ENCODE data around the gene AIFM2. TPM values are rescaled to one million over a fixed set of nuclear protein-coding genes. Genes with fewer than 3 reads are reported as not detected.

Gene AIFM2
- total and polyA plus RNA-seq, 2 of the 13 experiments (the other 11 are each of a cell fraction or from before 2014, with no cell fraction given): 20.3 to 29.5 TPM

DNA sequence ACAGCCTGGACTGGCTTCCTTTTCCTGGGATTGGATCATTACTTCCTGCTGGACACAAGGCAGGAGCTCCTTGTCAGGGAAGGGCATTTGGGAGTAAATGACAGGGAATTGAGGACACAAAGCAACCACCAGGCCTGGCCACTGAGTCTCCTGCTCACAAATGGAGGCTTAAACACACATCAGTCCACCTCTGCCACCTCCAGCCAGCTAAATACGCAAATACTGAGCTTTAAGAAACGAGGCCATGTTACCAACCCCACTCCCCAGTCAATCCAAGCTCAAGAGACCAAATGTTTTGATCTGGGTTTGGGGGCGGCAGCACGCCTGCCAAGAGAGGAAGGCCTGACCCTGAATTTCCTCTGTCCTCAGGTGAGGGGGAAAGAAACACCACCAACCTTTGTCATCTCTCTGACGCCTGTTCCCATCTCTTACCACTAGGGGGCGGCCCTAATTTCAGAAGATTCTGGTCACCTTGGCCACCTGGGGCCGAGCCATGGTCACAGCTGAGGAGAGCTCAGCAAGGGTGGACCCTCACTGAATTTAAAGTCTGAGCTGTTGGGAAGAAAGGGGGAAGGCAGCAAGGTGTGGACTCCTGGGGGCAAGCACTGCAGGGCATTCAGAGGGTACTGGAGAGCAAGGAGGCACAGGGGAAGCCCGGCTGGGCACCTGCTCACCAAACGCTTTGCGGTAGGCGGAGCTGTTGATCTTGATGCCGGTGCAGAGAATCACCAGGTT lies 16.5 kb downstream of the AIFM2 start (continued):
- TF ChIP-seq, protein P1, sequence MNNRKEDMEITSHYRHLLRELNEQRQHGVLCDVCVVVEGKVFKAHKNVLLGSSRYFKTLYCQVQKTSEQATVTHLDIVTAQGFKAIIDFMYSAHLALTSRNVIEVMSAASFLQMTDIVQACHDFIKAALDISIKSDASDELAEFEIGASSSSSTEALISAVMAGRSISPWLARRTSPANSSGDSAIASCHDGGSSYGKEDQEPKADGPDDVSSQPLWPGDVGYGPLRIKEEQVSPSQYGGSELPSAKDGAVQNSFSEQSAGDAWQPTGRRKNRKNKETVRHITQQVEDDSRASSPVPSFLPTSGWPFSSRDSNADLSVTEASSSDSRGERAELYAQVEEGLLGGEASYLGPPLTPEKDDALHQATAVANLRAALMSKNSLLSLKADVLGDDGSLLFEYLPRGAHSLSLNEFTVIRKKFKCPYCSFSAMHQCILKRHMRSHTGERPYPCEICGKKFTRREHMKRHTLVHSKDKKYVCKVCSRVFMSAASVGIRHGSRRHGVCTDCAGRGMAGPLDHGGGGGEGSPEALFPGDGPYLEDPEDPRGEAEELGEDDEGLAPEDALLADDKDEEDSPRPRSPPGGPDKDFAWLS (CRISPR knock-in tag; IDR thresholded peaks at IDR 0.05; ENCODE audit: borderline replicate concordance): no peak
- TF ChIP-seq ESRRA (CRISPR knock-in tag; IDR thresholded peaks at IDR 0.05; ENCODE audit: low read depth) (no peak), BRCA1 (CRISPR knock-in tag; IDR thresholded peaks at IDR 0.05) (no peak), FOSL2 (CRISPR knock-in tag; IDR thresholded peaks at IDR 0.05) (peak; percentile 24; the same call in 1 of the 2 replicates), ZSCAN22 (CRISPR knock-in tag; IDR thresholded peaks at IDR 0.05) (no peak), MAFF (IDR thresholded peaks at IDR 0.05; ENCODE audit: low read depth, low read length) (no peak), HNRNPL (IDR thresholded peaks at IDR 0.05; ENCODE audit: low read depth, low read length) (no peak), MXD4 (CRISPR knock-in tag; IDR thresholded peaks at IDR 0.05) (no peak), ZNF773 (CRISPR knock-in tag; IDR thresholded peaks at IDR 0.05; ENCODE audit: borderline replicate concordance) (no peak), KLF12 (CRISPR knock-in tag; IDR thresholded peaks at IDR 0.05; ENCODE audit: borderline replicate concordance) (no peak), AHR (CRISPR knock-in tag; IDR thresholded peaks at IDR 0.05) (no peak), FOXO1 (CRISPR knock-in tag; IDR thresholded peaks at IDR 0.05) (no peak), CHCHD3 (CRISPR knock-in tag; IDR thresholded peaks at IDR 0.05) (no peak), ZNF331 (CRISPR knock-in tag; IDR thresholded peaks at IDR 0.05) (no peak), ZNF562 (CRISPR knock-in tag; IDR thresholded peaks at IDR 0.05; ENCODE audit: borderline replicate concordance) (no peak), JUNB (CRISPR knock-in tag; IDR thresholded peaks at IDR 0.05; ENCODE audit: borderline replicate concordance) (no peak)
- TF ChIP-seq, protein P2, sequence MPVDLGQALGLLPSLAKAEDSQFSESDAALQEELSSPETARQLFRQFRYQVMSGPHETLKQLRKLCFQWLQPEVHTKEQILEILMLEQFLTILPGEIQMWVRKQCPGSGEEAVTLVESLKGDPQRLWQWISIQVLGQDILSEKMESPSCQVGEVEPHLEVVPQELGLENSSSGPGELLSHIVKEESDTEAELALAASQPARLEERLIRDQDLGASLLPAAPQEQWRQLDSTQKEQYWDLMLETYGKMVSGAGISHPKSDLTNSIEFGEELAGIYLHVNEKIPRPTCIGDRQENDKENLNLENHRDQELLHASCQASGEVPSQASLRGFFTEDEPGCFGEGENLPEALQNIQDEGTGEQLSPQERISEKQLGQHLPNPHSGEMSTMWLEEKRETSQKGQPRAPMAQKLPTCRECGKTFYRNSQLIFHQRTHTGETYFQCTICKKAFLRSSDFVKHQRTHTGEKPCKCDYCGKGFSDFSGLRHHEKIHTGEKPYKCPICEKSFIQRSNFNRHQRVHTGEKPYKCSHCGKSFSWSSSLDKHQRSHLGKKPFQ (CRISPR knock-in tag; IDR thresholded peaks at IDR 0.05; ENCODE audit: insufficient replicate concordance): no peak
- TF ChIP-seq, protein P3, sequence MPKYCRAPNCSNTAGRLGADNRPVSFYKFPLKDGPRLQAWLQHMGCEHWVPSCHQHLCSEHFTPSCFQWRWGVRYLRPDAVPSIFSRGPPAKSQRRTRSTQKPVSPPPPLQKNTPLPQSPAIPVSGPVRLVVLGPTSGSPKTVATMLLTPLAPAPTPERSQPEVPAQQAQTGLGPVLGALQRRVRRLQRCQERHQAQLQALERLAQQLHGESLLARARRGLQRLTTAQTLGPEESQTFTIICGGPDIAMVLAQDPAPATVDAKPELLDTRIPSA (CRISPR knock-in tag; IDR thresholded peaks at IDR 0.05; ENCODE audit: borderline replicate concordance): no peak
- TF ChIP-seq, protein P4, sequence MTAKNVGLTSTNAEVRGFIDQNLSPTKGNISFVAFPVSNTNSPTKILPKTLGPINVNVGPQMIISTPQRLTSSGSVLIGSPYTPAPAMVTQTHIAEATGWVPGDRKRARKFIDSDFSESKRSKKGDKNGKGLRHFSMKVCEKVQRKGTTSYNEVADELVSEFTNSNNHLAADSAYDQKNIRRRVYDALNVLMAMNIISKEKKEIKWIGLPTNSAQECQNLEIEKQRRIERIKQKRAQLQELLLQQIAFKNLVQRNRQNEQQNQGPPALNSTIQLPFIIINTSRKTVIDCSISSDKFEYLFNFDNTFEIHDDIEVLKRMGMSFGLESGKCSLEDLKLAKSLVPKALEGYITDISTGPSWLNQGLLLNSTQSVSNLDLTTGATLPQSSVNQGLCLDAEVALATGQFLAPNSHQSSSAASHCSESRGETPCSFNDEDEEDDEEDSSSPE (CRISPR knock-in tag; IDR thresholded peaks at IDR 0.05): no peak
- TF ChIP-seq, protein P5, sequence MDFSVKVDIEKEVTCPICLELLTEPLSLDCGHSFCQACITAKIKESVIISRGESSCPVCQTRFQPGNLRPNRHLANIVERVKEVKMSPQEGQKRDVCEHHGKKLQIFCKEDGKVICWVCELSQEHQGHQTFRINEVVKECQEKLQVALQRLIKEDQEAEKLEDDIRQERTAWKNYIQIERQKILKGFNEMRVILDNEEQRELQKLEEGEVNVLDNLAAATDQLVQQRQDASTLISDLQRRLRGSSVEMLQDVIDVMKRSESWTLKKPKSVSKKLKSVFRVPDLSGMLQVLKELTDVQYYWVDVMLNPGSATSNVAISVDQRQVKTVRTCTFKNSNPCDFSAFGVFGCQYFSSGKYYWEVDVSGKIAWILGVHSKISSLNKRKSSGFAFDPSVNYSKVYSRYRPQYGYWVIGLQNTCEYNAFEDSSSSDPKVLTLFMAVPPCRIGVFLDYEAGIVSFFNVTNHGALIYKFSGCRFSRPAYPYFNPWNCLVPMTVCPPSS (IDR thresholded peaks at IDR 0.05): no peak
- TF ChIP-seq, protein P6, sequence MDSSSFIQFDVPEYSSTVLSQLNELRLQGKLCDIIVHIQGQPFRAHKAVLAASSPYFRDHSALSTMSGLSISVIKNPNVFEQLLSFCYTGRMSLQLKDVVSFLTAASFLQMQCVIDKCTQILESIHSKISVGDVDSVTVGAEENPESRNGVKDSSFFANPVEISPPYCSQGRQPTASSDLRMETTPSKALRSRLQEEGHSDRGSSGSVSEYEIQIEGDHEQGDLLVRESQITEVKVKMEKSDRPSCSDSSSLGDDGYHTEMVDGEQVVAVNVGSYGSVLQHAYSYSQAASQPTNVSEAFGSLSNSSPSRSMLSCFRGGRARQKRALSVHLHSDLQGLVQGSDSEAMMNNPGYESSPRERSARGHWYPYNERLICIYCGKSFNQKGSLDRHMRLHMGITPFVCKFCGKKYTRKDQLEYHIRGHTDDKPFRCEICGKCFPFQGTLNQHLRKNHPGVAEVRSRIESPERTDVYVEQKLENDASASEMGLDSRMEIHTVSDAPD (CRISPR knock-in tag; IDR thresholded peaks at IDR 0.05): no peak

All from HepG2 (cell line).